Measurements from ENCODE around the gene TNNT2. TPM values are rescaled to one million over a fixed set of nuclear protein-coding genes. Genes with fewer than 3 reads are reported as not detected.

The TNNT2 gene
- total and polyA plus RNA-seq, 2 of the 13 experiments (the other 11 are each of a cell fraction or from before 2014, with no cell fraction given): 0.20 to 0.63 TPM

- ChIA-PET CTCF (ENCODE audit: low intra/inter-chr PET ratio, low total read pairs) (interaction anchor here (3.8 kb wide), 1 partner anchor 25 kb away, joined by 65 read pairs; no protein-coding TSS in a partner anchor), POLR2A (interaction anchor here (1.4 kb wide), 1 partner anchor 21 kb away, joined by 3 read pairs; no protein-coding TSS in a partner anchor)
- peaks cover 11 to 40% of the 10 kb centered on the region in 2 experiments; a peak in 4 of 5 replicates for H3K36me3 ChIP-seq (replicated peaks in 1 of 2; ENCODE audit: control insufficient read depth in 1 of 2, insufficient read depth in 2 of 2, low read length in 2 of 2)
- in situ Hi-C loops (cut with HindIII; ENCODE audit: extremely low pct_ligation_motif_present, low pct_unique_long_range_greater_than_20kb): no loop called here
- TF ChIP-seq RBM22 (optimal IDR thresholded peaks at IDR 0.05; ENCODE audit: low read length) (peak; percentile 54), ZNF609 (CRISPR knock-in tag; IDR thresholded peaks at IDR 0.05; ENCODE audit: borderline replicate concordance) (no peak), SRSF9 (IDR thresholded peaks at IDR 0.05; ENCODE audit: borderline replicate concordance, insufficient read depth, low read depth, low read length, poor library complexity, severe bottlenecking) (no peak), ZC3H4 (CRISPR knock-in tag; IDR thresholded peaks at IDR 0.05; ENCODE audit: borderline replicate concordance) (no peak)
- no peak overlapping the region for H2AFZ ChIP-seq (ENCODE audit: low read length)
- H3K79me2 ChIP-seq (ENCODE audit: insufficient read depth, low read length): no peaks in the 10 kb centered on the region
- no peak for FAIRE-seq
- no TSS peak for BruUV-seq (replicated peaks)
- intact Hi-C loops (cut with micrococcal nuclease; ENCODE audit: unreplicated experiment): no loop called here
- no peak for ATAC-seq
- no peak overlapping the region for H3K9ac ChIP-seq (ENCODE audit: insufficient read depth, low read depth, low read length)
- no peaks in the 10 kb centered on the region for H4K20me1 ChIP-seq (ENCODE audit: insufficient read depth, low read length)
- no peak for DNase-seq (ENCODE audit: low spot score)
- no peak overlapping the region for H3K4me2 ChIP-seq (ENCODE audit: low read depth, low read length)
- no peak overlapping the region for H3K27ac ChIP-seq (ENCODE audit: extremely low read length, insufficient read depth, low read length)
- no peak overlapping the region for H3K4me3 ChIP-seq (replicated peaks in 1 of 3; ENCODE audit: insufficient read depth in 1 of 3, low read depth in 2 of 3, low read length in 3 of 3)
- H3K27me3 ChIP-seq (ENCODE audit: control insufficient read depth in 1 of 2, insufficient read depth in 2 of 2, low read length in 2 of 2): no peaks in the 10 kb centered on the region
- H3K4me1 ChIP-seq (ENCODE audit: insufficient read depth, low read length): no peaks in the 10 kb centered on the region
- no peaks in the 10 kb centered on the region for H3K9me3 ChIP-seq (ENCODE audit: low read length)
- 96% methylated on average over 4 of the region's 4 CpGs for WGBS (ENCODE audit: low lambda C conversion rate)
Measured at GRCh38 chr1:201383647-201384405, 6.3 kb upstream of the TNNT2 start.
